Fibroblast of villous mesenchyme (primary cell): Measurements from ENCODE around the gene BST1. TPM values are rescaled to one million over a fixed set of nuclear protein-coding genes. Genes with fewer than 3 reads are reported as not detected.

ENCODE experiments used
- DNase-seq: peaks from one replicate; pipeline ENCODE4 v3.0.0-alpha.2; 2010; ENCODE audit warnings: low read depth
- H3K4me3 ChIP-seq: 2 replicates; pipeline ENCODE4 v1.5.1; 2011; ENCODE audit warnings: low read depth, mild to moderate bottlenecking, low read length
- total RNA-seq: library from RNA; depleted of rRNA; stranded (reverse); fragments of >200 nt; gene quantifications from 2 replicates; pipeline ENCODE4 v1.2.3, GENCODE V29; 2012
- TF ChIP-seq, protein P1 (sequence below): IDR thresholded peaks from 2 replicates; pipeline ENCODE4 v1.5.1; 2012; ENCODE audit warnings: low read depth, mild to moderate bottlenecking, low read length; ENCODE audit not compliant: insufficient read depth

Gene BST1
- total RNA-seq, 1 donor, result 19.9 TPM

DNA sequence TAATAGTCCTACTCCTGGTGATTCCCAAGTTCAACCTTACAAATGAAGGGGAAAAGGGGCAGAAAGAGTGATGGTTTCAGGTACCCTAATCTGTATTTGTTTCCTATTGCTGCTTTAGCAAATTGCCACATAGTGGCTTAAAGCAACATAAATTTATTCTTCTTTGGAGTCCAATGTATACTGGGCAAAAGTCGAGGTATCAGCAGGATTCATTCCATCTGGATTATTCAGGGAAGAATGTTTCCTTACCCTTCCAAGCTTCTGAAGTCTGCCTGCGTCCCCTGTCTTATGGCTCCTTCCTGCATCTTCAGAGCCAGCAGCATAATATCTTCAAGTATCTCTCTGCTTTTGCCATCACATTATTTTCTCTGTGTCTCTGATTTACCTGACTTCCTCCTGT lies 10.3 kb upstream of the BST1 start:
- no peak overlapping the region for H3K4me3 ChIP-seq
- TF ChIP-seq, protein P1, sequence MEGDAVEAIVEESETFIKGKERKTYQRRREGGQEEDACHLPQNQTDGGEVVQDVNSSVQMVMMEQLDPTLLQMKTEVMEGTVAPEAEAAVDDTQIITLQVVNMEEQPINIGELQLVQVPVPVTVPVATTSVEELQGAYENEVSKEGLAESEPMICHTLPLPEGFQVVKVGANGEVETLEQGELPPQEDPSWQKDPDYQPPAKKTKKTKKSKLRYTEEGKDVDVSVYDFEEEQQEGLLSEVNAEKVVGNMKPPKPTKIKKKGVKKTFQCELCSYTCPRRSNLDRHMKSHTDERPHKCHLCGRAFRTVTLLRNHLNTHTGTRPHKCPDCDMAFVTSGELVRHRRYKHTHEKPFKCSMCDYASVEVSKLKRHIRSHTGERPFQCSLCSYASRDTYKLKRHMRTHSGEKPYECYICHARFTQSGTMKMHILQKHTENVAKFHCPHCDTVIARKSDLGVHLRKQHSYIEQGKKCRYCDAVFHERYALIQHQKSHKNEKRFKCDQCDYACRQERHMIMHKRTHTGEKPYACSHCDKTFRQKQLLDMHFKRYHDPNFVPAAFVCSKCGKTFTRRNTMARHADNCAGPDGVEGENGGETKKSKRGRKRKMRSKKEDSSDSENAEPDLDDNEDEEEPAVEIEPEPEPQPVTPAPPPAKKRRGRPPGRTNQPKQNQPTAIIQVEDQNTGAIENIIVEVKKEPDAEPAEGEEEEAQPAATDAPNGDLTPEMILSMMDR, result no peak
- DNase-seq, result no peak

DNA sequence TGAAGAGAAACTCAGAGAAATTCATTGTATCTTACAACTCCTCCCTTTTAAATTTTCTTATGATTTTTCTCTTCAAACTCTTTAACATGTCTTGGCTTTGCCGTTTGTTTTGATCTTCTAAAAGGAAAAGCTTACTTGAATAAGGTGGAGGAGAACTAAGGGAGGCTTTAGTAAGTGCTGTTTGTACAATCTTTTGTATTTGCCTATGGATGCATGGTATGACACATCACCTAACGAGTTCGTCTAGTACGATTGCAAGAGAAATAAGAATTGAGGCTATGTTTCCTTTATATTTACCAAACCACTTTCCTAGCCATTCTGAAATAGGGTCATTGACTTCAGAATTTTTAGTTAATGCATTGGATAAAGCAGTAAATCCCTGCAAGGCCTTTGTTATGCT lies 8.4 kb upstream of the BST1 start:
- TF ChIP-seq, protein P1, result no peak
- no peak for DNase-seq
- no peak overlapping the region for H3K4me3 ChIP-seq

DNA sequence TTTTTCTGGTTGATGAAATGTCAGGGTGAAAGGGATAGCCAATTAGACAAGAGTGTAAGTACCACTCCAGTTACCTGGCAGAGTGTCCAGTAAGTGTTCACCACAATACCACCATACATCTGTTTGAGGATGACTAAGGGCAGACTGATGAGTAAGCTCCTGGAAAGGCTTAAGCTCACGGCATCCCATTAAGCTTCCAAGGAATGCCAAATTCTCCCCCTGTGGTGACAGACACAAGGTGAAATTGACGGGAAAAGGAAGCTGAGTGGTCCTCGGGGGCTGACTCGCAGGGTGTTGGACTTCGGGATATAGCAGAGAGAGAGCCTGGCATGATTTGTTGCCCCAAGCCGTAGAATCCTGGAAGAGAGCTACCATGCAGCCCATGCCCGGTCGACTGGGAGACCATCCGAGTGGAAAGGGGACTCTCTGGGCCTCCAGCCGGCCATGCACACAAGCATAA lies 7.6 kb upstream of the BST1 start:
- TF ChIP-seq, protein P1, result no peak
- DNase-seq, result peak; percentile 62
- no peak overlapping the region for H3K4me3 ChIP-seq

DNA sequence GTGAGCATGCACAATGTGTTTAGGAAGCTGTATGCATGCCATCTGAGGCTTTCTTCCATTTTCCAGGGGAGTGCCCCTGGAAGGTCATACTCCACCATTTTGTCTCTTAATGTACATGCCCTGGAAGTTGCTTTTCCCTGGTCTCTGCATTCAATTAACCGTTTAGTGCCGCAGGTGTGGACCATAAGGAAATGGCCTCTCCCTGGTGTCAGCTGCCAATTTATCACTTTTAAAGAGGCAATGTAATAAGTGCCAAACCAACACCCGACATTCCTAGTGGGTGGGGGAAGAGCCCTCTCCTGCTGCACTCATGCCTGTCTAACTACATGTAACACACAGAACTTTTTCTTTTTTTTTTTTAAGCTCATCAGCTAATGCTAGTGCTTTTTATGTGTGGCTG lies 7.1 kb upstream of the BST1 start:
- H3K4me3 ChIP-seq, result no peak overlapping the region
- TF ChIP-seq, protein P1, result no peak
- DNase-seq, result no peak

DNA sequence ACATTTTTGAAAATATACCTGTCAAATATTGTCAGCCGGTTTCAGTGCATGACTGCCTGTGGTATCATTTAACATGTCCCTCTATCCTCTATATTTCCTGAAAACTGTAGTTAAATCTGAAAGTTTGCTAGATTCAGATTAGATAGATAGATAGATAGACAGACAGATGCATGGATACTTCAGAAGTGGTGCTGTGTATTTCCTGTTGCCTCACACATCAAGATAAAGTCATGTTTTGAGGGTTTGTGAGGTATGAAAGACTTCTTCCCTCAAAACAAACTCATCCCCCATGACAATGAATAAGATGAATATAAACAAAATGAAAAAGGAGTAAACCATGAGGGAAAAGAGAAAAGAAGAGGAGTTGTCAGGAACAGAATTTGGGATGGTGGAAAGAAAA lies 6.0 kb upstream of the BST1 start:
- no peak overlapping the region for H3K4me3 ChIP-seq
- TF ChIP-seq, protein P1, result no peak
- no peak for DNase-seq

DNA sequence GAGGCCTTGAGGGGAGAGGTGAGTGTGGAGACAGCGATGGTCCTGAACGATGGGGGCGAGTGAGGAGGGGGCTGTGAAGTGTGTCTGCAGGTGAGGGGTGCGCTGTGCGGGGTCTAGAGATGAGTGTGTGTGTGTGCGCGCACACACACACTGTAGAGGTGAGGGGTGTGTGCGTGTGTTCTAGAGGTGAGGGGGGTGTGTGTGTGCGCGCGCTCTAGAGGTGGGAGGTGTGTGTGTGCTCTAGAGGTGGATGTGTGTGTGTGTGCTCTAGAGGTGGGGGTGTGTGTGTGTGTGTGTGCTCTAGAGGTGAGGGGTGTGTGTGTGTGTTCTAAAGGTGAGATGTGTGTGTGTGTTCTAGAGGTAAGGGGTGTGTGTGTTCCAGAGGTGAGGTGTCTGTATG lies 574 bp downstream of the BST1 start:
- no peak for DNase-seq
- H3K4me3 ChIP-seq, result peak overlapping the region; percentile 61
- TF ChIP-seq, protein P1, result no peak

DNA sequence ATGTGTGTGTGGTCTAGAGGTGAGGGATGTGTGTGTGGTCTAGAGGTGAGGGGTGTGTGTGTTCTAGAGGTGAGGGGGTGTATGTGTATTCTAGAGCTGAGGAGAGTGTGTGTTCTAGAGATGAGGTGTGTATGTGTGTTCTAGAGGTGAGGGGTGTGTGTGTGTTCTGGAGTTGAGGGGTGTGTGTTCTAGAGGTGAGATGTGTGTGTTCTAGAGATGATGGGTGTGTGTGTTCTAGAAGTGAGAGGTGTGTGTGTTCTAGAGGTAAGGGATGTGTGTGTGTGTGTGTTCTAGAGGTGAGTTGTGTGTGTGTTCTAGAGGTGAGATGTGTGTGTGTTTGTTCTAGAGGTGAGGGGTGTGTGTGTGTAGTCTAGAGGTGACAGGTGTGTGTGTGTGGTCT lies 1.3 kb downstream of the BST1 start:
- no peak for DNase-seq

More for the DNA sequence above, 1.3 kb downstream of the BST1 start:
- H3K4me3 ChIP-seq, result no peak overlapping the region
- TF ChIP-seq, protein P1, result no peak
